ENCODE data around the gene ZC3H12D.
"Not testable (repeated sequence)": the region's sequence is repeated elsewhere in the genome, so short reads cannot be mapped to it uniquely, and the experiment has no call there.

ZC3H12D gene

DNA sequence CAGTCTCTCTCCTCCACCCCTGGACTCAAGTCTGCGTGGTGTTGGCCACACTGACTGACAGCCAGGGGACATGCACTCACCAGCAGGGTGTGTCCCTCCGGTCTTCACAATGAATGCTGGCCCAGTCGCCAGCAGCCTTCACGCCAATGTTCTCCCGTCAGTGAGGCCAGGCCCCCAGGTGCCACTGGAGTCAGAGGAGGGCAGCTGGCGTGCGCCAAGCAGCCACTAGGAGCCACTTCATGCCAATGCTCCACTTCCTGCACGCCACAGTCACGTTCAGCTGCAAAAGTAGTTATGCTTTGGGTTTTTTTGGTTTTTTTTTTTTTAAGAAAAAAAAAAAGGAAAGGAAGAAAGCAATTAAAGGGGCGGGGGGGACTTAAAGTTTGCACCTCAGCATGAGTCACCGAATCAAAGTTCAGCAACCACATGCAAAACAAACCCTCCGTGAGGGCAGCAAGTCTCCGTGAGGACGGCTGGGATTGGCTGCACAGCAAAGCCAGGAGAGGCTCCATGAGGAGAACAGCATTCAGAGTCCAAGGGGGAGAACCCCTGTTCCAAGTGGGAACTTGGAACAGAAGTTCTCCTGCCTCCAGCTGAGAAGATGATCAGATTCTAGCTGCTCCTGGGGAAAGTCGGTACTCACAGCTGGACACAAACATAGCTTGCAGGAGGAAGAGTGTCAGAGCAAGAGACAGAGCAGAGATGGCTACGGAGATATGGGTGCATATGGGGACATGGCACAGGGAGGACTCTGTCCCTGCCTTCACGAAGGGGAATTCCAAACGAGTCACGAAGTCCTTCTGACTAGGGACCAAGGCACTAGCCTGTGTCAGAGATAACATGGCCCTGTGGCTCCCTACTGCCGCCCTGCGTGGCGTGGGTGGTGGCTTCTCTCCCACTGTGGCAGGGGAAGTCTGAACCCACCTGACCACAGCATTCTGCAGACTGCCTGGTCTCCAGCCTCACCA is at the start of gene ZC3H12D:
ZC3H12D (minus strand) TSS at position 282 of the 968 bp plus-strand sequence. CDS start 10,471 bp downstream, outside the sequence.
- peak; percentile 53 for DNase-seq (ENCODE audit: low read depth, low spot score)

- DNase-seq (ENCODE audit: low read depth, low spot score) = no peak
Measured at GRCh38 chr6:149529650-149530049, 44.8 kb upstream of the ZC3H12D start.

- DNase-seq (ENCODE audit: low read depth, low spot score) = no peak
Measured at GRCh38 chr6:149515494-149515893, 30.7 kb upstream of the ZC3H12D start.

- DNase-seq (ENCODE audit: low read depth, low spot score) = no peak
Measured at GRCh38 chr6:149513915-149514314, 29.1 kb upstream of the ZC3H12D start.

DNA sequence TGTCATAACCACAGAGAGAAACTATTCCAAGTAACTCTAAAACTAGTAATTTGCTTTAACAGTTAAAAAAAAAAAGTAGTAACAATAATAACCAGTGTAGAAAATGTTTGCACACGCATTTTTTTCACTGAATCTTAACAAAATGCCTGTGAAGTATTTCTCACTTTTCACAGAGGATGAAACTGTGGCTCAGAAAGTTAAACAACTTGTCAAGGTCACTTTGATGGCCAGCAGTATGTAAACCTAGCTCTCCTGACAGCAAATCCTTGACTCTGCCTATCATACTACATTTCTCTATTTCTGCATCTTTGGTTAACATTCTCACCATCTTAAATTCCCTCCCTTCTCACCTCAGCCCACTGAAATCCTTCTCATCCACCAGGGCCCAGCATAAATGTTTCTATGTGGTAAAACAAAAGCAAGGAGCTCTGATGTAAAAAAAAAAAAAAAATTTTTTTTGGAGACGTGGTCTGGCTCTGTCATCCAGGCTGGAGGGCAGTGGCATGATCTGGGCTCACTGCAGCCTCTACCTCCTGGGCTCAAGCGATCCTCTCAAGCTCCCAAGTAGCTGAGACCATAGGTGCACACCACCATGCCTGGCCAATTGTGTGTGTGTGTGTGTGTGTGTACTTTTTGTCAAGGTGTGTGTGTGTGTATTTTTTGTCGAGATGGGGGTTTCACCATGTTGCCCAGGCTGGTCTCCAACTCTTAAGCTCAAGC is 26.1 kb upstream of the ZC3H12D start:
- no peak for DNase-seq (ENCODE audit: low read depth, low spot score)

- DNase-seq (ENCODE audit: low read depth, low spot score) = no peak
Measured at GRCh38 chr6:149508485-149508884, 23.7 kb upstream of the ZC3H12D start.

- DNase-seq (ENCODE audit: low read depth, low spot score) = no peak
Measured at GRCh38 chr6:149503872-149504271, 19.1 kb upstream of the ZC3H12D start.

- DNase-seq (ENCODE audit: low read depth, low spot score) = no peak
Measured at GRCh38 chr6:149503276-149503675, 18.5 kb upstream of the ZC3H12D start.

DNA sequence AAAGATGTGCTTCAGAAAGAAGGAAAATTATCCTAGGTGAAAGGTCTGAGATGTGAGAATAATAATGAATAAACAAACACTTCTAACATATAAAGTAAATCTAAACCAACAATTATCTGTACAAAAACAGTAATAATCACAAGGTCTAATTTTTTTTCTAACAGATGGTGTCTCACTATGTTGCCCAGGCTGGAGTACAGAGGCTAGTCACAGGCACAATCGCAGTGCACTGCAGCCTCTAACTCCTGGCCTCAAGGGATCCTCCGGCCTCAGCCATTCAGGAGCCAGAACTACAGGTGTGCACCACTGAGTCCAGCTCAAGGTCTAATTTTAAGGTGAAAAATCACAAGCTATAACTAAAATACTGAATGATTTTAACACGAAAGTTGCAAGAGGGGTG is 17.0 kb upstream of the ZC3H12D start:
- no peak for DNase-seq (ENCODE audit: low read depth, low spot score)

GRCh38 chr6:149501201-149501600 is 16.4 kb upstream of the ZC3H12D start:
- no peak for DNase-seq (ENCODE audit: low read depth, low spot score)

GRCh38 chr6:149500096-149500495 is 15.3 kb upstream of the ZC3H12D start:
- DNase-seq (ENCODE audit: low read depth, low spot score) = no peak

GRCh38 chr6:149499066-149499465 is 14.3 kb upstream of the ZC3H12D start:
- DNase-seq (ENCODE audit: low read depth, low spot score) = no peak

DNA sequence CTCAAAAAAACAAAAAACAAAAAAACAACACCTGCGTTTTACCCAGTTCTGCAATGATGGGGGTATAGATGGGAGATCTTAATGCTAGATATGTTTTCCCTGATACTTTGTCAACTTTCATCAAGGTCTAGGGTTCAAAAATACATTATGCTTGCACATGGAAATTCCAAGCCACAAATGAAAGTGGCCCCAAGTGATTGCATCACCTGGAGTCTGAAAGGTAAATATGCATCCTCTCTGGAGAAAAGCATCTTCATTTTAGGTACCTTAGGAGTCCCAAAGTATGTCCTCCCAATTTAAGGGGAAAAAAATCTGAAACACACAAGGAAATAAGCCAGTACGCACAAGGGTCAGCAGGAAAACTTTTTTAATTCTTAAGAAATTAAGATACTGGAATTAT is 12.6 kb upstream of the ZC3H12D start:
- DNase-seq (ENCODE audit: low read depth, low spot score) = no peak

DNA sequence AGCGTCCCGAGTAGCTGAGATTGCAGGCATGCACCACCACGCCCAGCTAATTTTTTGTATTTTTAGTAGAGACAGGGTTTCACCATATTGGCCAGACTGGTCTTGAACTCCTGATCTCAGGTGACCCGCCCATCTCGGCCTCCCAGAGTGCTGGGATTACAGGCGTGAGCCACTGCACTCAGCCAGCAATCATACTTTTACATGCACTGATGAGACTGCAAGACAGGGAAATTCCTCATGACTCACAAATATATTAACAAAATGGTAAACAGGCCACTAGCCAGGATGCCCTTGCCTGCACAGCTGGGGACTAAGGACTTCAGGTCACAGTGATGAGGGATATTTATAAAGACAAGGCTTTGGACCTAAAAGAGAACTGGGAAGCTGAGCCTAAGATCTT is 11.8 kb upstream of the ZC3H12D start:
- DNase-seq (ENCODE audit: low read depth, low spot score) = not testable (repeated sequence)

- not testable (repeated sequence) for DNase-seq (ENCODE audit: low read depth, low spot score)
Measured at GRCh38 chr6:149495349-149496016, 10.7 kb upstream of the ZC3H12D start.

DNA sequence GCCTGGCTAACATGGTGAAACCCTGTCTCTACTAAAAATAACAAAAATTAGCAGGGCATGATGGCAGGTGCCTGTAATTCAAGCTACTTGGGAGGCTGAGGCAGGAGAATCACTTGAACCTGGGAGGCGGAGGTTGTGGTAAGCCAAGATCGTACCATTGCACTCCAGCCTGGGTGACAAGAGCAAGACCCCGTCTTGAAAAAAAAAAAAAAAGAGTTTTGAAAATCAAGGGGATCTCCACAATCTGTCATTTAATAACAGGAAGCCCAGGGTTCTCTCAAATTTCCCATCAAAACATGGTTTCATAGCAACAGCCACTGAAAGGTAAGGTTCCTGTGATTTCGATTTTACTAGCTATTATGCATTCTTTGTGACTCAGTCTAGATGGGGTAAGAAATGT is 10.0 kb upstream of the ZC3H12D start:
- not testable (repeated sequence) for DNase-seq (ENCODE audit: low read depth, low spot score)

DNA sequence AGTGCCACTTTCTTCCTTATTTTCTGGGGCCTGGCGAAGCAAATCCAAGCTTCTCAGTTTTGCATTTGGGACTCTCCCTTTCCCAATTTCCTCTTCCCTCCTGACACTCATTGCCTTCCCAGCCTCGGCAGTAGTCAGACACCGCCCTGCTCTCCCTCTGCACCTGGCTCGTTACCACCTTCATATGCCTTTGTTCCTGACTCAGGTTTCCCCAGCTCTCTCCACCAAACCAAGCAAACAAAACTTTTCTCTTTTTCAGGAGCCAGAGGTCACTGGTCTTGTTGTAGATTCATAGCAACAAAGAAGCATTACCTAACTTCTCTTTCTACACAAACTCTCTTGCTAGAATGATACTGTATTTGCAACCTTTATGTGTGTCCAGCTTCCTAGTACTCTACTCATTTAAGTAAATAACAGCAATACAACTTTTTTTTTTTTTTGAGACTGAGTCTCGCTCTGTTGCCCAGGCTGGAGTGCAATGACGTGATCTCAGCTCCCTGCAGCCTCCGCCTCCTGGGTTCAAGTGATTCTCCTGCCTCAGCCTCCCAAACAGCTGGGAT is 9.0 kb upstream of the ZC3H12D start:
- DNase-seq (ENCODE audit: low read depth, low spot score) = no peak

DNA sequence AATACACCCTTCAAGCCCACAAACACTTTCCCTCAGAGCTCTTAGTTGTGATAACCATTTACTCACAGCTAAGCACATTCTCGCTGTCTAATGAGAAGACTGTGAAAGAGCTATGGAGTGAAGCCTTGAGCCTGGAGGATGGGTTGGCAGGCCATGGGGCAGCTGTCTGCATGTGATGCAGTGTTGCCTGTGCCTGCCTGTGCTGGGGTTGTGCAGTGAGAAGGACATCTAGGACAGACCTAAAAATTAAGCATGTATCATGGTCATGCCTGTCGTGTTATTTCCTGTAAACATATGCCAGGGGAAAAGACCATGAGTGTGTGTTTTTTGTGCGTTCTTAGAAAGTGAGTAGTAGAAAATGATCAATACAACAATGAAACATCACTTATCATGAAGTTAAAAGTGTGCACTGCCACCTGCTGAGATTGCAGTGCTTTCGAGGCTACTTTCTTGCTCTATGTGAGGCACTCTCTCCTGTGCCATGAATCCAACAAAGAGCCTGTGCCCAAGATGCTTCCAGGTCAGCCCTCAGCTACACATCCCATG is 8.1 kb upstream of the ZC3H12D start:
- no peak for DNase-seq (ENCODE audit: low read depth, low spot score)

- DNase-seq (ENCODE audit: low read depth, low spot score) = no peak
Measured at GRCh38 chr6:149489967-149490366, 5.2 kb upstream of the ZC3H12D start.

DNA sequence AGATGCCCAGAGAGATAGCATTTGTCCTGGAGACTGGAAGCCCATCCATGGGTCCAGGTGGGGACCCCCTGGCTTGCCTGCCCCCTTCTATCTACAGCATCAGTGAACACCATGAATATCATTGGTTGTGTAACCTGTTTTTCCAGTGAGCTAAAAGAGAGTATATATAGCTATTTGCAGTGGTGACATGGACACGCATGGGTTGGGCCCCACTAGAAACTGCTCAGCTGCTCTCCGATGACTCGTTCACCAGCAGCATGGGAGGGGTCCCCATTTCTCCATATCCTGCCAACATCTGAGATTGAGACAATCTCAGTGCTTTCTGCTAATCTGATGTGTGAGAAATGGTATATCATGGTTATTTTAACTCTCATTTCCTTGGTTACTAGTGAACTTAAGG is 4.0 kb upstream of the ZC3H12D start:
- no peak for DNase-seq (ENCODE audit: low read depth, low spot score)

DNA sequence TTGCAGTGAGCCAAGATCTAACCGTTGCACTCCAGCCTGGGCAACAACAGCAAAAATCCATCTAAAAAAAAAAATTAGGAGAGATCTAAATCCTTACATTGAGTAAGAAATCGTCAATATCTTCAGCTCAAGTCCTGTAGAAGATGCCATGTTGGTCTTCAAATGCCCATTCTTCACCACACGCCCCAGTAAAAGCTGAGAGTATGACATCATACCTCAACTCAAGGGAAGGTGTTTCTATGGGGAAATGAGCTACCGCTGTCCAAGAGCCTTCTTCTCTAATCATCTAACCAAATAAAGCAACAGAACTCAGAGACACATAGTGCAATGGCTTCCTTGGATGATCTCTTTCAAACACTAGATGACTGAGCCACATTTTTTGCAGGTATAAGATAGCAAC is 2.5 kb upstream of the ZC3H12D start:
- no peak for DNase-seq (ENCODE audit: low read depth, low spot score)

Measured in activated naive CD8-positive, alpha-beta T cell treated with anti-CD3 and anti-CD28 coated beads, Interleukin-2, amount 50 U/mL, for 16 hours (primary cell).